HL-60 (cell line): Measurements from ENCODE around the gene NTS.

Experiments
- DNase-seq, 2 experiments: peaks; one replicate each; pipeline ENCODE4 v3.0.0-alpha.2; 2010 to 2020; ENCODE audit warnings: low read depth in 1 of 2, low spot score in 1 of 2
- H3K27ac ChIP-seq: fragments of 250-450 bp; sonication (Bioruptor Pico); replicated peaks from 2 replicates; pipeline ENCODE4 v1.5.1; 2020; ENCODE audit warnings: mild to moderate bottlenecking, moderate library complexity
- H3K27me3 ChIP-seq: fragments of 250-450 bp; sonication (Bioruptor Pico); 2 replicates; pipeline ENCODE4 v1.5.1; 2021; ENCODE audit warnings: mild to moderate bottlenecking, moderate library complexity; ENCODE audit not compliant: insufficient read depth, poor library complexity, severe bottlenecking
- H3K4me3 ChIP-seq: replicated peaks from 2 replicates; pipeline ENCODE4 v1.5.1; 2011; ENCODE audit warnings: mild to moderate bottlenecking, control low read depth, low read length; ENCODE audit not compliant: insufficient read depth
- CTCF ChIP-seq: IDR thresholded peaks from one replicate; pipeline ENCODE4 v1.5.1; 2011; ENCODE audit warnings: low read length, control low read depth, inconsistent platforms; ENCODE audit not compliant: insufficient read depth
- GABPA ChIP-seq: IDR thresholded peaks from 2 replicates; pipeline ENCODE4 v1.6.1; 2012; ENCODE audit warnings: low read depth
- POLR2AphosphoS5 ChIP-seq: IDR thresholded peaks from 2 replicates; pipeline ENCODE4 v1.6.1; 2012; ENCODE audit warnings: low read depth
- SPI1 ChIP-seq: IDR thresholded peaks from 2 replicates; pipeline ENCODE4 v1.6.1; 2012; ENCODE audit warnings: low read depth, mild to moderate bottlenecking, borderline replicate concordance
- TF ChIP-seq, protein P1 (sequence below): IDR thresholded peaks from 2 replicates; pipeline ENCODE4 v1.6.1; 2012; ENCODE audit warnings: low read depth; ENCODE audit not compliant: insufficient replicate concordance

Gene NTS

GRCh38 chr12:85831327-85831990, 42.6 kb upstream of the NTS start:
- H3K27me3 ChIP-seq, result no peaks in the 10 kb centered on the region
- no peak for DNase-seq
- no peak overlapping the region for H3K4me3 ChIP-seq
- TF ChIP-seq CTCF, result no peak
- no peak overlapping the region for H3K27ac ChIP-seq

DNA sequence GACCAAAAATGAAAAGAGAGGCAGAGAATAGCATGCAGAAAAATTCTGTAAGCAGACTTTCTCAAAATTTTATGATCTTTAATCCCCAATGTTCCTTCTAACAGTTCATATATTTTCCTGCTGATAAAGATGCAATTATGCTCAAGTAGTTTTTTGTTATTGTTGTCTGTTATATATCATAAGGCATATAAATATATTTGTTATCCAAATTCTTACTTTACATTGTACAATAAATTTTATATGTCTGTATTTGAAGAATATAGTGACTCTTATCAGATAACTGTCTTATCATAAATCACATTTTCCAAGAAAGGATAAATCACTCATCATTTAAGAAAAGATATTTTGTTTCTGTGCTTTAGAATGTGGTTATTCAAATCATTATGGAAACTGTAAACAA, 40.5 kb upstream of the NTS start:
- no peak for TF ChIP-seq CTCF
- TF ChIP-seq SPI1, result no peak
- DNase-seq, result no peak
- H3K27me3 ChIP-seq, result no peaks in the 10 kb centered on the region
- H3K4me3 ChIP-seq, result no peak overlapping the region
- H3K27ac ChIP-seq, result no peak overlapping the region

DNA sequence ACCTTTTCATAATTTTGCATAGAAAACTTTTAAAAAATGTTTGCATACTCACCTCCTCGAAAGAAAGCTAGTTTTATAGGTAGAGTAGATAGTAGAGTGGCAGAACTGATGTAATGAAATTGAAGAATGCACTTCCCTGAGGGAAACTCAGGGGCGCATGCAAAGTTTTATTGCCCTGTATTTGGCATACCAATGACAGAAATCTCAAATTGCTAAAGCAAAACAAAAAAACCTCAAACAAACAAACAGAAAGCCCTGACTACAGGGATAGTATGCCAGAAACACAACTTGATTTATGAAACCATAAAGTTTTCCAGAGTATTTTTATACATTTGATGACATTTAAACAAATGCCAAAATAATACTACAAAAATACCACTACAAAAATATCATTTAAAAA, 39.7 kb upstream of the NTS start:
- DNase-seq, result no peak
- TF ChIP-seq POLR2AphosphoS5 (no peak), SPI1 (no peak), CTCF (no peak), GABPA (no peak)
- TF ChIP-seq, protein P1, sequence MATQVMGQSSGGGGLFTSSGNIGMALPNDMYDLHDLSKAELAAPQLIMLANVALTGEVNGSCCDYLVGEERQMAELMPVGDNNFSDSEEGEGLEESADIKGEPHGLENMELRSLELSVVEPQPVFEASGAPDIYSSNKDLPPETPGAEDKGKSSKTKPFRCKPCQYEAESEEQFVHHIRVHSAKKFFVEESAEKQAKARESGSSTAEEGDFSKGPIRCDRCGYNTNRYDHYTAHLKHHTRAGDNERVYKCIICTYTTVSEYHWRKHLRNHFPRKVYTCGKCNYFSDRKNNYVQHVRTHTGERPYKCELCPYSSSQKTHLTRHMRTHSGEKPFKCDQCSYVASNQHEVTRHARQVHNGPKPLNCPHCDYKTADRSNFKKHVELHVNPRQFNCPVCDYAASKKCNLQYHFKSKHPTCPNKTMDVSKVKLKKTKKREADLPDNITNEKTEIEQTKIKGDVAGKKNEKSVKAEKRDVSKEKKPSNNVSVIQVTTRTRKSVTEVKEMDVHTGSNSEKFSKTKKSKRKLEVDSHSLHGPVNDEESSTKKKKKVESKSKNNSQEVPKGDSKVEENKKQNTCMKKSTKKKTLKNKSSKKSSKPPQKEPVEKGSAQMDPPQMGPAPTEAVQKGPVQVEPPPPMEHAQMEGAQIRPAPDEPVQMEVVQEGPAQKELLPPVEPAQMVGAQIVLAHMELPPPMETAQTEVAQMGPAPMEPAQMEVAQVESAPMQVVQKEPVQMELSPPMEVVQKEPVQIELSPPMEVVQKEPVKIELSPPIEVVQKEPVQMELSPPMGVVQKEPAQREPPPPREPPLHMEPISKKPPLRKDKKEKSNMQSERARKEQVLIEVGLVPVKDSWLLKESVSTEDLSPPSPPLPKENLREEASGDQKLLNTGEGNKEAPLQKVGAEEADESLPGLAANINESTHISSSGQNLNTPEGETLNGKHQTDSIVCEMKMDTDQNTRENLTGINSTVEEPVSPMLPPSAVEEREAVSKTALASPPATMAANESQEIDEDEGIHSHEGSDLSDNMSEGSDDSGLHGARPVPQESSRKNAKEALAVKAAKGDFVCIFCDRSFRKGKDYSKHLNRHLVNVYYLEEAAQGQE, result no peak
- no peak overlapping the region for H3K4me3 ChIP-seq
- no peaks in the 10 kb centered on the region for H3K27me3 ChIP-seq
- H3K27ac ChIP-seq, result no peak overlapping the region

DNA sequence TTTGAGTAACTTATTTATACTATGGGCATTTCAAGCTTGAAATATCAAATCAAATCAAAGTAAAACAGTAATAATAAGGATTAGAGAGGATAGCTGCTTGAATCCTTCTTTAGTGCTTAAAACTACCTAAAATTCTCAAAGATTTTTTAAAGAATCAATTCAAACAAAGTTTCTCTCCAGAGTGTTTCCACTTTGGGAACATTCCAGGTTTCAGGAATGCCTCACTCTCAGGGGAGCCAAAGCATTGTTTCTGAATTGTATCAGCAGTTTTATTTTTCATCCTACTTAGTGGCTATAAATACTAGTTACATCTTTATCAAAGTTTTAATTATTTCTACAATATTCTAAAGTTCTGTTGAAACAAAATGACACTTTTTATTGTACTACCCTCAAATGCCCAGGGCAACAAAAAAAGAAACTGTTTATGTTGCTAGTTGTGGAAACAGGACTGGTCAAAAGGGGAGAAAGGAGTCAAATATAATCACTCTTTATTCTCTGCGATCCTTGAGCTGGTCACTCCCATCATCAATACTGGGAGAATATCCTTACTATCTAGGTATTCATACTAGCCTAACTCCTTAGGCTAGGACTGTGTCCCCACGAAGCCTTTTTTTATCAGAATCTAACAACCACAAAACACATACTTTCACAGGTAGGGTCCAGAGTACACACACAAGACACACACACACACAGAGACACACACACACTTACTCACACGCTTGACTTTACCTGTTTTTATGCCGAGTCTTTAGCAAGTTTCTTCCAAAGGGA, 38.5 kb upstream of the NTS start:
- no peak overlapping the region for H3K4me3 ChIP-seq
- DNase-seq, result no peak
- TF ChIP-seq, protein P1, result no peak
- TF ChIP-seq GABPA (no peak), POLR2AphosphoS5 (no peak), SPI1 (no peak), CTCF (no peak)
- no peaks in the 10 kb centered on the region for H3K27me3 ChIP-seq
- H3K27ac ChIP-seq, result no peak overlapping the region
